DMS53 treated with DMSO at 0.1 percent for 48 hours (cell line): ENCODE results near the gene ACAN.

ENCODE experiments used
- DNase-seq: peaks from one replicate; lab custom pipeline; 2025; ENCODE audit not compliant: unreplicated experiment; lab: John Stamatoyannopoulos, UW

Gene ACAN

GRCh38 chr15:88800738-88801137, 2.5 kb upstream of the ACAN start:
- DNase-seq, result no peak

- no peak for DNase-seq
These were observed 816 bp upstream of the ACAN start for GRCh38 chr15:88802250-88802990.

GRCh38 chr15:88802991-88803240, 320 bp upstream of the ACAN start:
- no peak for DNase-seq

- no peak for DNase-seq
These were observed 648 bp downstream of the ACAN start for GRCh38 chr15:88803920-88804247.

GRCh38 chr15:88804257-88804656, 1.0 kb downstream of the ACAN start:
- no peak for DNase-seq

- no peak for DNase-seq
These were observed 2.0 kb downstream of the ACAN start for GRCh38 chr15:88805031-88805780.

- no peak for DNase-seq
These were observed 7.2 kb downstream of the ACAN start for GRCh38 chr15:88810446-88810845.

GRCh38 chr15:88812133-88812532, 8.9 kb downstream of the ACAN start:
- DNase-seq, result no peak

GRCh38 chr15:88813960-88814359, 10.7 kb downstream of the ACAN start:
- DNase-seq, result no peak

GRCh38 chr15:88814393-88814792, 11.2 kb downstream of the ACAN start:
- no peak for DNase-seq

- no peak for DNase-seq
These were observed 15.7 kb downstream of the ACAN start for GRCh38 chr15:88818920-88819319.

- no peak for DNase-seq
These were observed 18.8 kb downstream of the ACAN start for GRCh38 chr15:88821993-88822392.

GRCh38 chr15:88828791-88829190, 25.6 kb downstream of the ACAN start:
- DNase-seq, result no peak

- DNase-seq, result no peak
These were observed 26.8 kb downstream of the ACAN start for GRCh38 chr15:88830016-88830415.

GRCh38 chr15:88832820-88833730, 29.8 kb downstream of the ACAN start:
- DNase-seq, result no peak

GRCh38 chr15:88833731-88834100, 30.5 kb downstream of the ACAN start:
- no peak for DNase-seq

GRCh38 chr15:88834211-88834812, 31.1 kb downstream of the ACAN start:
- DNase-seq, result no peak

GRCh38 chr15:88835119-88835518, 31.9 kb downstream of the ACAN start:
- DNase-seq, result no peak

GRCh38 chr15:88835646-88836045, 32.4 kb downstream of the ACAN start:
- no peak for DNase-seq

GRCh38 chr15:88838667-88839066, 35.4 kb downstream of the ACAN start:
- DNase-seq, result no peak

GRCh38 chr15:88839146-88839545, 35.9 kb downstream of the ACAN start:
- no peak for DNase-seq

GRCh38 chr15:88839961-88840360, 36.7 kb downstream of the ACAN start:
- no peak for DNase-seq
